RWPE1 (cell line): Measurements from ENCODE around the gene AADAT.

Experiments used
- CTCF ChIA-PET: fragments of 350-600 bp; sonication (Branson Sonifier 250); formaldehyde crosslinking; extraction: SDS; loops from one replicate; lab custom pipeline; 2021; lab: Yijun Ruan, JAX
- POLR2A ChIA-PET: fragments of 400-600 bp; formaldehyde crosslinking; extraction: SDS; loops from one replicate; lab custom pipeline; 2020; ENCODE audit warnings: antibody characterized with exemption; ENCODE audit not compliant: low non-redundant PET; lab: Yijun Ruan, JAX
- DNase-seq: peaks from one replicate; pipeline ENCODE4 v3.0.0; 2012; ENCODE audit warnings: low spot score
- H3K27ac ChIP-seq: fragments of 450-650 bp; 2 replicates; pipeline ENCODE4 v1.5.1; 2017
- TF ChIP-seq, protein P1 (sequence below): fragments of 450-650 bp; conservative IDR thresholded peaks from 2 replicates; pipeline ENCODE4 v1.5.1; 2017; ENCODE audit warnings: low read depth, mild to moderate bottlenecking

The AADAT gene

GRCh38 chr4:170017252-170017651 lies 72.5 kb downstream of the AADAT start:
- POLR2A ChIA-PET: no interaction called here
- TF ChIP-seq, protein P1, sequence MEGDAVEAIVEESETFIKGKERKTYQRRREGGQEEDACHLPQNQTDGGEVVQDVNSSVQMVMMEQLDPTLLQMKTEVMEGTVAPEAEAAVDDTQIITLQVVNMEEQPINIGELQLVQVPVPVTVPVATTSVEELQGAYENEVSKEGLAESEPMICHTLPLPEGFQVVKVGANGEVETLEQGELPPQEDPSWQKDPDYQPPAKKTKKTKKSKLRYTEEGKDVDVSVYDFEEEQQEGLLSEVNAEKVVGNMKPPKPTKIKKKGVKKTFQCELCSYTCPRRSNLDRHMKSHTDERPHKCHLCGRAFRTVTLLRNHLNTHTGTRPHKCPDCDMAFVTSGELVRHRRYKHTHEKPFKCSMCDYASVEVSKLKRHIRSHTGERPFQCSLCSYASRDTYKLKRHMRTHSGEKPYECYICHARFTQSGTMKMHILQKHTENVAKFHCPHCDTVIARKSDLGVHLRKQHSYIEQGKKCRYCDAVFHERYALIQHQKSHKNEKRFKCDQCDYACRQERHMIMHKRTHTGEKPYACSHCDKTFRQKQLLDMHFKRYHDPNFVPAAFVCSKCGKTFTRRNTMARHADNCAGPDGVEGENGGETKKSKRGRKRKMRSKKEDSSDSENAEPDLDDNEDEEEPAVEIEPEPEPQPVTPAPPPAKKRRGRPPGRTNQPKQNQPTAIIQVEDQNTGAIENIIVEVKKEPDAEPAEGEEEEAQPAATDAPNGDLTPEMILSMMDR: no peak
- H3K27ac ChIP-seq: no peak overlapping the region
- CTCF ChIA-PET: interaction anchor here (0.6 kb wide), 1 partner anchor 502 kb away, joined by 3 read pairs; no protein-coding TSS in a partner anchor
- no peak for DNase-seq

- TF ChIP-seq, protein P1: no peak
- no peak for DNase-seq
- POLR2A ChIA-PET: no interaction called here
- CTCF ChIA-PET: no interaction called here
- H3K27ac ChIP-seq: no peak overlapping the region
Measured at GRCh38 chr4:170015285-170015684, 74.5 kb downstream of the AADAT start.

DNA sequence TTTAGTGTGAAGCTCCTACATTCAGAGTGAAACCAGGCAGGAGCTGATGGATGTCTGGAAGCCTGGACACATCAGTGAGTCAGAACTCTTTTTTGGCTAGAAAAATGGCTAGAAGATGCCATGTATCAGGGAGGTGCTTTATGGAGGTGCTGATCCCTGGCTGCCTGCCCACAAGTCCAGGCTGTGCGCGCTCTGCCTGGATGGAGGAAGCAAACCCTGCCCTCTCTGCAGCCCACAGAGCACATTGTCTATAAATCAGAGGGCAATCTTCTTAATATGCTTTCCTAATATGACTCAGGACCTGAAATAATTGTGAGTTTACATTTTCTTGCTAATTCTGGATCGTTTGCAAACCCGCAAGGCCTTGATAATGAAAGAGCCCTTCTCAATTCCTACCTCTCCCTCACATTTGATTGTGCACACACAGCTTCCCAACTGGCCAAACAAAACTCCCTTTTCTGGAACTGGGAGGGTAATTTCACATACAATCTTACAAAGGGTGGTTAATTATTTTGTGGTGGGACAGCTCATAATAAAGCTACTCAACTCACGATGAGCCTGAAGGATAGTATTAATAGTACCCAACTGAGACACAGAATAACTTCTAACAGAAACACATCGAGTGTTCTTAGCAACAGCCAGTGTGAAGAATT lies 75.3 kb downstream of the AADAT start:
- ChIA-PET CTCF (no interaction called here), POLR2A (no interaction called here)
- TF ChIP-seq, protein P1: no peak
- no peak for DNase-seq
- H3K27ac ChIP-seq: no peak overlapping the region

DNA sequence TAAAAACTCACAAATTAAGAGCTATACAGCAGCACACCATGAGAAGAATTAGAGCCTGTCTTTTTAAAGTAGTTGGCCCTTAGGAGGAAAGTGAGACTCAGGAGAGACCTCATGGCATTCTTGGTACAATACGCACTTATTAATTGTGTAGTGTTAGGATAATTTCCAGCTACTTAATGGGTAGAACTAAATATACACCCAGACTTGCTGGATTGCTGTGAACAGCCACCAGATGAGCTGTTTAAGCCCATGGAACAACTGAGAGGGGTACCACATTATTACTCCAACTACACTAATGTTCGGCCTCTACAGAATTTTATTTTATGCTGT lies 77.2 kb downstream of the AADAT start:
- POLR2A ChIA-PET: no interaction called here
- no peak for DNase-seq
- TF ChIP-seq, protein P1: no peak
- no peak overlapping the region for H3K27ac ChIP-seq
- CTCF ChIA-PET: no interaction called here

- no peak for DNase-seq
- no peak overlapping the region for H3K27ac ChIP-seq
- ChIA-PET CTCF (no interaction called here), POLR2A (no interaction called here)
- TF ChIP-seq, protein P1: no peak
Measured at GRCh38 chr4:170011921-170012628, 77.7 kb downstream of the AADAT start.
